H1 (cell line): ENCODE measurements around the gene TUBGCP6. TPM values are rescaled to one million over a fixed set of nuclear protein-coding genes. Genes with fewer than 3 reads are reported as not detected.

Source experiments
- CTCF ChIA-PET: fragments of 300-600 bp; sonication (Branson Sonifier 250); formaldehyde crosslinking; loops from one replicate; lab custom pipeline; 2021; ENCODE audit not compliant: partially characterized antibody; lab: Charles Lee
- POLR2A ChIA-PET: fragments of 300-600 bp; sonication (Branson Sonifier 250); formaldehyde crosslinking; loops from one replicate; lab custom pipeline; 2021; ENCODE audit warnings: inconsistent platforms; ENCODE audit not compliant: partially characterized antibody; lab: Charles Lee
- DNase-seq, 2 experiments: peaks; one replicate each; pipeline versions ENCODE4 v3.0.0 to v3.0.0-alpha.2; 2010 to 2022; ENCODE audit warnings: low spot score in 2 of 2, low read depth in 1 of 2, mixed read lengths in 1 of 2
- FAIRE-seq: peaks from 2 replicates; lab custom pipeline; 2011; peaks lifted over from hg19 to GRCh38; lab: Jason Lieb, UNC
- H2AFZ ChIP-seq: 2 replicates; pipeline ENCODE4 v1.8.1; 2012; ENCODE audit warnings: low read length, inconsistent platforms
- H2AK5ac ChIP-seq: 2 replicates; pipeline ENCODE4 v1.6.1; 2013; ENCODE audit warnings: low read depth, low read length
- H2BK120ac ChIP-seq: replicated peaks from 2 replicates; pipeline ENCODE3; 2013; ENCODE audit warnings: low read depth, low read length, inconsistent platforms
- H2BK12ac ChIP-seq: 2 replicates; pipeline ENCODE4 v1.6.1; 2013; ENCODE audit warnings: low read depth, low read length
- H2BK15ac ChIP-seq: 2 replicates; pipeline ENCODE4 v1.6.1; 2013; ENCODE audit warnings: low read length
- H2BK20ac ChIP-seq: 2 replicates; pipeline ENCODE4 v1.6.1; 2013; ENCODE audit warnings: low read length
- H2BK5ac ChIP-seq: 2 replicates; pipeline ENCODE4 v1.6.1; 2013; ENCODE audit warnings: low read depth, low read length
- H3K14ac ChIP-seq: 2 replicates; pipeline ENCODE4 v1.6.1; 2013; ENCODE audit warnings: inconsistent platforms; ENCODE audit not compliant: insufficient read length
- H3K18ac ChIP-seq: 2 replicates; pipeline ENCODE4 v1.6.1; 2013; ENCODE audit warnings: low read length; ENCODE audit errors: extremely low read depth
- H3K23ac ChIP-seq: 2 replicates; pipeline ENCODE4 v1.6.1; 2013; ENCODE audit warnings: inconsistent platforms; ENCODE audit not compliant: insufficient read length
- H3K23me2 ChIP-seq: 2 replicates; pipeline ENCODE4 v1.6.1; 2013; ENCODE audit warnings: low read depth, low read length
- H3K27ac ChIP-seq: 2 replicates; pipeline ENCODE4 v1.6.1; 2011; ENCODE audit warnings: low read depth, low read length, inconsistent platforms
- H3K27me3 ChIP-seq, 4 experiments: replicated peaks in 1 of 4; 1 replicate in 1 of 4; 2 replicates in 3 of 4; pipeline versions ENCODE4 v1.6.1 to v1.8.1; 2011 to 2013; ENCODE audit warnings: low read length in 3 of 4, mild to moderate bottlenecking in 3 of 4, inconsistent platforms in 2 of 4, mixed read lengths in 2 of 4, moderate library complexity in 1 of 4; ENCODE audit not compliant: control insufficient read depth in 3 of 4, insufficient read depth in 3 of 4; ENCODE audit errors: extremely low read depth in 1 of 4
- H3K36me3 ChIP-seq, 4 experiments: 2 replicates each; pipeline versions ENCODE4 v1.6.1 to v1.8.1; 2011 to 2013; ENCODE audit warnings: mild to moderate bottlenecking in 4 of 4, low read length in 3 of 4, moderate library complexity in 2 of 4, control low read depth in 1 of 4, inconsistent platforms in 1 of 4; ENCODE audit not compliant: insufficient read depth in 4 of 4, control insufficient read depth in 2 of 4
- H3K4ac ChIP-seq: replicated peaks from 2 replicates; pipeline ENCODE3; 2013; ENCODE audit warnings: low read length, low read depth, mixed read lengths, inconsistent platforms; ENCODE audit not compliant: insufficient read length
- H3K4me1 ChIP-seq, 4 experiments: replicated peaks in 1 of 4; 1 replicate in 1 of 4; 2 replicates in 3 of 4; pipeline versions ENCODE4 v1.6.1 to v1.8.1; 2011 to 2013; ENCODE audit warnings: low read length in 3 of 4, inconsistent platforms in 2 of 4, mixed read lengths in 1 of 4; ENCODE audit not compliant: insufficient read depth in 4 of 4, control insufficient read depth in 3 of 4
- H3K4me2 ChIP-seq, 2 experiments: 2 replicates each; pipeline versions ENCODE4 v1.6.1 to v1.8.1; 2011 to 2013; ENCODE audit warnings: low read depth in 2 of 2, low read length in 2 of 2, control low read depth in 1 of 2, inconsistent platforms in 1 of 2, mild to moderate bottlenecking in 1 of 2; ENCODE audit not compliant: insufficient read depth in 1 of 2
- H3K4me3 ChIP-seq, 4 experiments: fragments of 200-600, 300-600 bp in 1 of 4; sonication (generic), shearing (Covaris generic), sonication (Bioruptor Twin) in 1 of 4; 2 replicates each; pipeline versions ENCODE4 v1.5.1 to v1.8.1; 2011 to 2016; ENCODE audit warnings: low read length in 4 of 4, low read depth in 3 of 4, control low read depth in 2 of 4, inconsistent platforms in 2 of 4, mild to moderate bottlenecking in 2 of 4, mixed read lengths in 1 of 4, moderate library complexity in 1 of 4; ENCODE audit not compliant: insufficient read depth in 2 of 4; ENCODE audit errors: extremely low read depth in 1 of 4
- H3K56ac ChIP-seq: replicated peaks from 2 replicates; pipeline ENCODE3; 2013; ENCODE audit warnings: low read depth, mild to moderate bottlenecking, mixed read lengths, low read length, inconsistent platforms; ENCODE audit not compliant: insufficient read length
- H3K79me1 ChIP-seq: 2 replicates; pipeline ENCODE4 v1.6.1; 2013; ENCODE audit warnings: low read depth, low read length, control low read depth
- H3K79me2 ChIP-seq, 2 experiments: 2 replicates each; pipeline versions ENCODE4 v1.6.1 to v1.8.1; 2012 to 2013; ENCODE audit warnings: low read length in 2 of 2, mild to moderate bottlenecking in 2 of 2, inconsistent platforms in 1 of 2; ENCODE audit not compliant: insufficient read depth in 2 of 2, control insufficient read depth in 1 of 2
- H3K9ac ChIP-seq, 4 experiments: replicated peaks in 1 of 4; 1 replicate in 1 of 4; 2 replicates in 3 of 4; pipeline versions ENCODE4 v1.6.1 to v1.8.1; 2011 to 2013; ENCODE audit warnings: low read depth in 3 of 4, low read length in 3 of 4, control low read depth in 2 of 4, mild to moderate bottlenecking in 2 of 4, moderate library complexity in 2 of 4, inconsistent platforms in 1 of 4; ENCODE audit errors: extremely low read depth in 1 of 4
- H3K9me3 ChIP-seq, 2 experiments: 2 replicates each; pipeline versions ENCODE4 v1.6.1 to v1.8.1; 2012 to 2013; ENCODE audit warnings: mild to moderate bottlenecking in 2 of 2, moderate library complexity in 2 of 2, control low read depth in 1 of 2, inconsistent platforms in 1 of 2, low read depth in 1 of 2, low read length in 1 of 2, mixed read lengths in 1 of 2; ENCODE audit not compliant: insufficient read depth in 2 of 2
- H4K20me1 ChIP-seq, 2 experiments: replicated peaks in 1 of 2; 2 replicates each; pipeline versions ENCODE3 to v1.8.1; 2011 to 2013; ENCODE audit warnings: inconsistent platforms in 2 of 2, low read length in 2 of 2, mild to moderate bottlenecking in 1 of 2; ENCODE audit not compliant: insufficient read depth in 2 of 2, control insufficient read depth in 1 of 2
- H4K5ac ChIP-seq: 2 replicates; pipeline ENCODE4 v1.6.1; 2013; ENCODE audit warnings: low read length, low read depth, mixed read lengths, inconsistent platforms; ENCODE audit not compliant: insufficient read length
- H4K8ac ChIP-seq: 2 replicates; pipeline ENCODE4 v1.8.0; 2013; ENCODE audit warnings: mild to moderate bottlenecking, moderate library complexity, low read length, inconsistent platforms; ENCODE audit not compliant: insufficient read depth; ENCODE audit errors: extremely low read depth
- H4K91ac ChIP-seq: replicated peaks from 2 replicates; pipeline ENCODE3; 2013; ENCODE audit warnings: low read length, mixed read lengths, inconsistent platforms; ENCODE audit not compliant: insufficient read length
- ATF2 ChIP-seq: IDR thresholded peaks from 2 replicates; pipeline ENCODE4 v1.6.1; 2012; ENCODE audit warnings: low read length, inconsistent platforms
- CBX8 ChIP-seq: fragments of 300-800, 300-1000 bp; sonication (generic); IDR thresholded peaks from 2 replicates; pipeline ENCODE4 v1.7.1; 2016; ENCODE audit warnings: low read depth, low read length, borderline replicate concordance
- EZH2 ChIP-seq: fragments of 200-600 bp; sonication (generic); IDR thresholded peaks from 2 replicates; pipeline ENCODE4 v1.7.1; 2012; ENCODE audit warnings: low read depth, mild to moderate bottlenecking, moderate library complexity, low read length, inconsistent platforms; ENCODE audit not compliant: severe bottlenecking
- FOSL1 ChIP-seq: IDR thresholded peaks from 2 replicates; pipeline ENCODE4 v1.6.1; 2011; ENCODE audit warnings: mild to moderate bottlenecking, low read depth, low read length, moderate library complexity; ENCODE audit not compliant: insufficient read depth
- GTF2F1 ChIP-seq: IDR thresholded peaks from 2 replicates; pipeline ENCODE4 v1.6.1; 2012; ENCODE audit warnings: low read depth, low read length, improper control_type of control experiment, borderline replicate concordance
- JUND ChIP-seq: IDR thresholded peaks from 2 replicates; pipeline ENCODE4 v1.6.1; 2011; ENCODE audit warnings: mild to moderate bottlenecking, improper control_type of control experiment, low read length
- NANOG ChIP-seq: IDR thresholded peaks from 2 replicates; pipeline ENCODE4 v1.6.1; 2011; ENCODE audit warnings: low read length, low read depth, mild to moderate bottlenecking, inconsistent platforms; ENCODE audit not compliant: insufficient read depth, poor library complexity, severe bottlenecking
- PHF8 ChIP-seq: fragments of 200-600 bp; sonication (generic); conservative IDR thresholded peaks from 2 replicates; pipeline ENCODE4 v1.7.1; 2012; ENCODE audit warnings: low read depth, mild to moderate bottlenecking, inconsistent platforms, low read length, moderate library complexity
- RAD21 ChIP-seq, 2 experiments: IDR thresholded peaks in 1 of 2; conservative IDR thresholded peaks in 1 of 2; 2 replicates each; pipeline ENCODE4 v1.6.1; 2011; ENCODE audit warnings: low read depth in 2 of 2, low read length in 2 of 2, improper control_type of control experiment in 1 of 2, inconsistent platforms in 1 of 2, mild to moderate bottlenecking in 1 of 2, moderate library complexity in 1 of 2
- WGBS, 2 experiments: shearing (Covaris generic) in 1 of 2; methylation state at CpG; one replicate each; pipeline versions ENCODE4 v1.1.6 to v1.1.7; 2013 to 2015; ENCODE audit warnings: low lambda C conversion rate in 2 of 2, mixed read lengths in 2 of 2, inconsistent platforms in 1 of 2, low coverage in 1 of 2, missing lambda C conversion rate in 1 of 2; ENCODE audit not compliant: insufficient replicate concordance in 2 of 2, insufficient coverage in 1 of 2, insufficient read length in 1 of 2; ENCODE audit errors: extremely low coverage in 1 of 2, missing lambda C conversion rate in 1 of 2; 5-methylcytosine and 5-hydroxymethylcytosine counted together
- polyA plus RNA-seq, 7 experiments: library from polyadenylated mRNA; depleted of rRNA in 3 of 7; stranded (reverse) in 5 of 7; unstranded in 2 of 7; fragments of >200 nt in 5 of 7; fragments of 200-250 nt in 2 of 7; gene quantifications; 1 replicate in 5 of 7; 2 replicates in 1 of 7; 4 replicates in 1 of 7; pipeline versions ENCODE4 v1.2.1 to v1.2.3, GENCODE V29; 2011 to 2013; ENCODE audit warnings: missing spikeins in 2 of 7, mixed read lengths in 2 of 7
- total RNA-seq: library from RNA; stranded (reverse); fragmentation: NEBNext Ultra II Directional; extraction: Animal tissue kit (Norgen Biotek cat#: 25700); gene quantifications from 2 replicates; pipeline ENCODE4 v1.2.1, GENCODE V29; 2021

TUBGCP6 gene
- total and polyA plus RNA-seq, 2 of the 8 experiments (the other 6 are each of a cell fraction or from before 2014, with no cell fraction given) = 24.2 to 24.7 TPM

- H2BK15ac ChIP-seq = no peak overlapping the region
- H4K8ac ChIP-seq = no peak overlapping the region
- WGBS, 2 experiments = 91% methylated on average over 27 of the region's 27 CpGs; no CpG with 5 or more reads in 1 of the 2 experiments
- H3K79me1 ChIP-seq = no peaks in the 10 kb centered on the region; the same call in 1 of the 2 replicates
- FAIRE-seq (no peak), DNase-seq (no peak)
- H2BK5ac ChIP-seq = no peak overlapping the region
- H3K27me3 ChIP-seq = peaks cover 0 to 13% (median 5%) of the 10 kb centered on the region in 4 experiments; a peak in 3 of 7 replicates
- peaks cover 5% of the 10 kb centered on the region; the same call in 1 of the 2 replicates for H3K23me2 ChIP-seq
- H4K20me1 ChIP-seq = peaks cover 0 to 7% of the 10 kb centered on the region in 2 experiments
- no peak overlapping the region for H3K56ac ChIP-seq
- H3K4me2 ChIP-seq = no peak overlapping the region
- H2BK12ac ChIP-seq = no peak overlapping the region
- no peak overlapping the region for H4K5ac ChIP-seq
- no peak overlapping the region for H4K91ac ChIP-seq
- ChIA-PET CTCF (no interaction called here), POLR2A (interaction anchor here (1.0 kb wide), 1 partner anchor 28 kb away, joined by 3 read pairs; no protein-coding TSS in a partner anchor)
- H3K9me3 ChIP-seq = no peaks in the 10 kb centered on the region
- no peak overlapping the region for H3K14ac ChIP-seq
- no peak overlapping the region for H2AK5ac ChIP-seq
- H2AFZ ChIP-seq = no peak overlapping the region
- no peak overlapping the region for H2BK20ac ChIP-seq
- no peak overlapping the region for H3K4ac ChIP-seq
- no peak overlapping the region for H3K4me3 ChIP-seq
- H3K9ac ChIP-seq = no peak overlapping the region
- H3K36me3 ChIP-seq = no peaks in the 10 kb centered on the region
- no peak overlapping the region for H2BK120ac ChIP-seq
- H3K4me1 ChIP-seq = peaks cover 0 to 19% (median 9%) of the 10 kb centered on the region in 4 experiments; a peak in 5 of 7 replicates
- no peak overlapping the region for H3K27ac ChIP-seq
- H3K18ac ChIP-seq = no peak overlapping the region
- no peak overlapping the region for H3K23ac ChIP-seq
- H3K79me2 ChIP-seq = no peaks in the 10 kb centered on the region
- TF ChIP-seq ATF2 (no peak), PHF8 (no peak), NANOG (no peak), GTF2F1 (no peak), RAD21 (IDR thresholded peaks at IDR 0.05 in 1 of 2, conservative IDR thresholded peaks at IDR 0.05 in 1 of 2; ENCODE audit: low read depth in 2 of 2, low read length in 2 of 2) (no peak), CBX8 (no peak), FOSL1 (no peak), EZH2 (no peak), JUND (no peak)
Observed at GRCh38 chr22:50180727-50181521, 63.9 kb downstream of the TUBGCP6 start.
